ENCODE measurements around the gene RARB.

Gene RARB

GRCh38 chr3:25481386-25481785, 53.3 kb downstream of the RARB start:
- no peaks in the 10 kb centered on the region for H3K4me1 ChIP-seq (ENCODE audit: insufficient read depth, low read length, severe bottlenecking)
- no peaks in the 10 kb centered on the region for H3K79me2 ChIP-seq (ENCODE audit: insufficient read depth, low read length)
- no peaks in the 10 kb centered on the region for H4K20me1 ChIP-seq (ENCODE audit: insufficient read depth, low read length)
- H3K27me3 ChIP-seq (ENCODE audit: insufficient read depth, low read length), result no peaks in the 10 kb centered on the region
- TF ChIP-seq EZH2 (IDR thresholded peaks at IDR 0.05; ENCODE audit: borderline replicate concordance, low read length) (no peak), CTCF (IDR thresholded peaks at IDR 0.05; ENCODE audit: low read length) (no peak)
- H3F3A ChIP-seq (ENCODE audit: insufficient read depth, low read length), result no peaks in the 10 kb centered on the region
- no peaks in the 10 kb centered on the region for H3K9me2 ChIP-seq (ENCODE audit: low read depth, low read length)
- no peak overlapping the region for H3K27ac ChIP-seq (ENCODE audit: low read depth, low read length, poor library complexity, severe bottlenecking)
- H3K9me3 ChIP-seq (ENCODE audit: low read length), result no peaks in the 10 kb centered on the region
- H3K9ac ChIP-seq (ENCODE audit: low read length), result no peak overlapping the region
- H3K36me3 ChIP-seq (ENCODE audit: insufficient read depth, low read length), result no peaks in the 10 kb centered on the region
- no peak overlapping the region for H2AFZ ChIP-seq (ENCODE audit: low read length)
- H3K4me3 ChIP-seq (ENCODE audit: low read depth, low read length, poor library complexity, severe bottlenecking), result no peak overlapping the region
- no peak overlapping the region for H3K4me2 ChIP-seq (ENCODE audit: low read length)

- H2AFZ ChIP-seq (ENCODE audit: low read length), result no peak overlapping the region
Measured at GRCh38 chr3:25483456-25483855, 55.4 kb downstream of the RARB start.

GRCh38 chr3:25485673-25486072, 57.6 kb downstream of the RARB start:
- Histone ChIP-seq H3K27ac (ENCODE audit: low read depth, low read length, poor library complexity, severe bottlenecking) (no peak overlapping the region), H3K36me3 (ENCODE audit: insufficient read depth, low read length) (no peaks in the 10 kb centered on the region), H3K9ac (ENCODE audit: low read length) (no peak overlapping the region), H3K79me2 (ENCODE audit: insufficient read depth, low read length) (no peaks in the 10 kb centered on the region), H3K4me2 (ENCODE audit: low read length) (no peak overlapping the region), H2AFZ (ENCODE audit: low read length) (no peak overlapping the region), H4K20me1 (ENCODE audit: insufficient read depth, low read length) (no peaks in the 10 kb centered on the region), H3F3A (ENCODE audit: insufficient read depth, low read length) (no peaks in the 10 kb centered on the region), H3K4me1 (ENCODE audit: insufficient read depth, low read length, severe bottlenecking) (no peaks in the 10 kb centered on the region), H3K9me3 (ENCODE audit: low read length) (no peaks in the 10 kb centered on the region), H3K27me3 (ENCODE audit: insufficient read depth, low read length) (no peaks in the 10 kb centered on the region), H3K9me2 (ENCODE audit: low read depth, low read length) (no peaks in the 10 kb centered on the region), H3K4me3 (ENCODE audit: low read depth, low read length, poor library complexity, severe bottlenecking) (no peak overlapping the region)
- no peak for TF ChIP-seq CTCF (IDR thresholded peaks at IDR 0.05; ENCODE audit: low read length)
- no peak for TF ChIP-seq EZH2 (IDR thresholded peaks at IDR 0.05; ENCODE audit: borderline replicate concordance, low read length)

More at GRCh38 chr3:25483456-25483855, 55.4 kb downstream of the RARB start:
- no peaks in the 10 kb centered on the region for H4K20me1 ChIP-seq (ENCODE audit: insufficient read depth, low read length)
- no peak overlapping the region for H3K27ac ChIP-seq (ENCODE audit: low read depth, low read length, poor library complexity, severe bottlenecking)
- no peak overlapping the region for H3K4me3 ChIP-seq (ENCODE audit: low read depth, low read length, poor library complexity, severe bottlenecking)
- no peaks in the 10 kb centered on the region for H3K4me1 ChIP-seq (ENCODE audit: insufficient read depth, low read length, severe bottlenecking)
- H3K9me2 ChIP-seq (ENCODE audit: low read depth, low read length), result no peaks in the 10 kb centered on the region
- TF ChIP-seq CTCF (IDR thresholded peaks at IDR 0.05; ENCODE audit: low read length), result no peak
- H3K79me2 ChIP-seq (ENCODE audit: insufficient read depth, low read length), result no peaks in the 10 kb centered on the region
- no peak overlapping the region for H3K9ac ChIP-seq (ENCODE audit: low read length)
- no peaks in the 10 kb centered on the region for H3K27me3 ChIP-seq (ENCODE audit: insufficient read depth, low read length)
- no peaks in the 10 kb centered on the region for H3K9me3 ChIP-seq (ENCODE audit: low read length)
- no peaks in the 10 kb centered on the region for H3F3A ChIP-seq (ENCODE audit: insufficient read depth, low read length)
- no peaks in the 10 kb centered on the region for H3K36me3 ChIP-seq (ENCODE audit: insufficient read depth, low read length)
- H3K4me2 ChIP-seq (ENCODE audit: low read length), result no peak overlapping the region
